IMR-90 (cell line): ENCODE measurements around the gene FAM89A. TPM values are rescaled to one million over a fixed set of nuclear protein-coding genes. Genes with fewer than 3 reads are reported as not detected.
A peak's percentile ranks its signal among the peaks of the same experiment; 100 is the strongest.

Experiments
- ATAC-seq: fragments of 200-7000 bp; cut with Tn5 transposase; 2 replicates; pipeline ENCODE4 v1.9.1; 2020; ENCODE audit warnings: low read depth, mild to moderate bottlenecking, moderate library complexity
- BruUV-seq: library from RNA; stranded (reverse); fragments of 400-500 nt; replicated peaks from 2 replicates; lab custom pipeline; 2021; lab: Mats Ljungman, UMichigan
- CTCF ChIA-PET: fragments of 300-600 bp; formaldehyde crosslinking; extraction: SDS; loops from one replicate; lab custom pipeline; 2021; ENCODE audit warnings: antibody characterized with exemption; lab: Yijun Ruan, JAX
- POLR2A ChIA-PET: fragments of 300-600 bp; sonication (Branson Sonifier 250); formaldehyde crosslinking; loops from one replicate; lab custom pipeline; 2022; ENCODE audit warnings: antibody characterized with exemption; ENCODE audit not compliant: unreplicated experiment; lab: Charles Lee
- DNase-seq: peaks from one replicate; pipeline ENCODE4 v3.0.0; 2013
- H2AFZ ChIP-seq: replicated peaks from 2 replicates; pipeline ENCODE3; 2013; ENCODE audit warnings: low read length, mild to moderate bottlenecking; ENCODE audit not compliant: poor library complexity
- H2AK5ac ChIP-seq: 2 replicates; pipeline ENCODE4 v1.6.1; 2013; ENCODE audit warnings: low read depth, low read length, inconsistent platforms
- H2AK9ac ChIP-seq: replicated peaks from 2 replicates; pipeline ENCODE3; 2013; ENCODE audit warnings: mild to moderate bottlenecking, low read depth, low read length, moderate library complexity; ENCODE audit not compliant: poor library complexity
- H2BK120ac ChIP-seq: 2 replicates; pipeline ENCODE4 v1.6.1; 2013; ENCODE audit warnings: low read depth, low read length, inconsistent platforms
- H2BK15ac ChIP-seq: 3 replicates; pipeline ENCODE4 v1.6.1; 2013; ENCODE audit warnings: low read depth, low read length, inconsistent platforms
- H2BK20ac ChIP-seq: 2 replicates; pipeline ENCODE4 v1.6.1; 2013; ENCODE audit warnings: low read depth, mild to moderate bottlenecking, inconsistent platforms, low read length, moderate library complexity
- H2BK5ac ChIP-seq: 2 replicates; pipeline ENCODE4 v1.6.1; 2013; ENCODE audit warnings: mild to moderate bottlenecking, low read depth, low read length, inconsistent platforms; ENCODE audit not compliant: poor library complexity, severe bottlenecking
- H3K14ac ChIP-seq: replicated peaks from 2 replicates; pipeline ENCODE4 v1.6.1; 2013; ENCODE audit warnings: low read depth, low read length, inconsistent platforms
- H3K18ac ChIP-seq: 2 replicates; pipeline ENCODE4 v1.6.1; 2013; ENCODE audit warnings: low read depth, low read length, control low read depth
- H3K23ac ChIP-seq: 2 replicates; pipeline ENCODE4 v1.6.1; 2013; ENCODE audit warnings: low read depth, low read length, inconsistent platforms
- H3K27ac ChIP-seq: 2 replicates; pipeline ENCODE4 v1.5.1; 2013; ENCODE audit warnings: mild to moderate bottlenecking, control low read depth, low read length; ENCODE audit not compliant: insufficient read depth
- H3K27me3 ChIP-seq: 2 replicates; pipeline ENCODE4 v1.6.1; 2013; ENCODE audit warnings: low read length; ENCODE audit not compliant: control insufficient read depth, insufficient read depth
- H3K36me3 ChIP-seq: 2 replicates; pipeline ENCODE4 v1.6.1; 2013; ENCODE audit warnings: low read length, mixed read lengths; ENCODE audit not compliant: control insufficient read depth, insufficient read depth
- H3K4ac ChIP-seq: 2 replicates; pipeline ENCODE4 v1.6.1; 2013; ENCODE audit warnings: low read depth, low read length, inconsistent platforms
- H3K4me1 ChIP-seq: 2 replicates; pipeline ENCODE4 v1.6.1; 2013; ENCODE audit warnings: low read length, mixed read lengths; ENCODE audit not compliant: control insufficient read depth, insufficient read depth
- H3K4me2 ChIP-seq: 2 replicates; pipeline ENCODE4 v1.6.1; 2013; ENCODE audit warnings: low read depth, mild to moderate bottlenecking, control low read depth, low read length, moderate library complexity
- H3K4me3 ChIP-seq: 2 replicates; pipeline ENCODE4 v1.5.1; 2013; ENCODE audit warnings: low read depth, mild to moderate bottlenecking, control low read depth, low read length, moderate library complexity; ENCODE audit not compliant: insufficient read depth
- H3K56ac ChIP-seq: 2 replicates; pipeline ENCODE4 v1.6.1; 2013; ENCODE audit warnings: low read length, inconsistent platforms; ENCODE audit not compliant: insufficient read depth; ENCODE audit errors: extremely low read depth
- H3K79me1 ChIP-seq, 2 experiments: 2 replicates each; pipeline ENCODE4 v1.6.1; 2013; ENCODE audit warnings: low read length in 2 of 2, inconsistent platforms in 1 of 2, low read depth in 1 of 2
- H3K9ac ChIP-seq: 2 replicates; pipeline ENCODE4 v1.6.1; 2013; ENCODE audit warnings: low read depth, low read length, control low read depth
- H3K9me1 ChIP-seq: 2 replicates; pipeline ENCODE4 v1.6.1; 2013; ENCODE audit warnings: low read length, inconsistent platforms; ENCODE audit not compliant: insufficient read depth
- H3K9me3 ChIP-seq: 2 replicates; pipeline ENCODE4 v1.6.1; 2013; ENCODE audit warnings: low read length; ENCODE audit not compliant: control insufficient read depth, insufficient read depth
- H4K20me1 ChIP-seq: 2 replicates; pipeline ENCODE4 v1.6.1; 2013; ENCODE audit warnings: low read length, inconsistent platforms; ENCODE audit not compliant: insufficient read depth
- H4K5ac ChIP-seq: 2 replicates; pipeline ENCODE4 v1.6.1; 2013; ENCODE audit warnings: mild to moderate bottlenecking, low read depth, low read length, control low read depth
- H4K8ac ChIP-seq, 2 experiments: 2 replicates each; pipeline ENCODE4 v1.6.1; 2013; ENCODE audit warnings: low read depth in 2 of 2, low read length in 2 of 2, control low read depth in 1 of 2, inconsistent platforms in 1 of 2
- H4K91ac ChIP-seq: 2 replicates; pipeline ENCODE4 v1.6.1; 2013; ENCODE audit warnings: low read depth, low read length, inconsistent platforms; ENCODE audit not compliant: insufficient read depth
- BHLHE40 ChIP-seq: fragments of 150-350 bp; IDR thresholded peaks from 2 replicates; pipeline ENCODE4 v1.6.1; 2016; ENCODE audit warnings: mild to moderate bottlenecking, low read depth, low read length
- CEBPB ChIP-seq: IDR thresholded peaks from 2 replicates; pipeline ENCODE4 v1.6.1; 2012; ENCODE audit warnings: low read depth, low read length, improper control_type of control experiment
- CHD1 ChIP-seq: IDR thresholded peaks from 2 replicates; pipeline ENCODE4 v1.6.1; 2012; ENCODE audit warnings: low read depth, low read length, improper control_type of control experiment
- CTCF ChIP-seq: conservative IDR thresholded peaks from 2 replicates; pipeline ENCODE4 v1.5.1; 2012; ENCODE audit warnings: mild to moderate bottlenecking, low read depth, low read length, improper control_type of control experiment
- FOS ChIP-seq: fragments of 150-350 bp; IDR thresholded peaks from 2 replicates; pipeline ENCODE4 v1.6.1; 2016; ENCODE audit warnings: low read depth, low read length
- MAFK ChIP-seq: IDR thresholded peaks from 2 replicates; pipeline ENCODE4 v1.6.1; 2012; ENCODE audit warnings: low read depth, low read length, improper control_type of control experiment
- MAZ ChIP-seq: IDR thresholded peaks from 2 replicates; pipeline ENCODE4 v1.6.1; 2012; ENCODE audit warnings: low read depth, mild to moderate bottlenecking, low read length, improper control_type of control experiment, moderate library complexity, borderline replicate concordance
- MXI1 ChIP-seq: IDR thresholded peaks from 2 replicates; pipeline ENCODE4 v1.6.1; 2012; ENCODE audit warnings: low read depth, mild to moderate bottlenecking, low read length, moderate library complexity, borderline replicate concordance
- NFE2L2 ChIP-seq: fragments of 150-350 bp; IDR thresholded peaks from 2 replicates; pipeline ENCODE4 v1.6.1; 2016; ENCODE audit warnings: low read depth, mild to moderate bottlenecking, low read length
- POLR2A ChIP-seq: IDR thresholded peaks from 2 replicates; pipeline ENCODE4 v1.6.1; 2012; ENCODE audit warnings: mild to moderate bottlenecking, low read depth, low read length
- RAD21 ChIP-seq: IDR thresholded peaks from 2 replicates; pipeline ENCODE4 v1.6.1; 2012; ENCODE audit warnings: low read length, improper control_type of control experiment
- RCOR1 ChIP-seq: IDR thresholded peaks from 2 replicates; pipeline ENCODE4 v1.6.1; 2012; ENCODE audit warnings: mild to moderate bottlenecking, low read length, improper control_type of control experiment; ENCODE audit not compliant: insufficient replicate concordance
- RFX5 ChIP-seq: IDR thresholded peaks from 2 replicates; pipeline ENCODE4 v1.8.0; 2012; ENCODE audit warnings: low read depth, mild to moderate bottlenecking, low read length, moderate library complexity
- SMC3 ChIP-seq: fragments of 150-350 bp; IDR thresholded peaks from 2 replicates; pipeline ENCODE4 v1.6.1; 2016; ENCODE audit warnings: low read depth, mild to moderate bottlenecking, antibody characterized with exemption, low read length, moderate library complexity
- WGBS, 2 experiments: methylation state at CpG; one replicate each; pipeline versions ENCODE4 v1.1.5 to v1.1.7; 2013; ENCODE audit warnings: missing lambda C conversion rate in 2 of 2; ENCODE audit not compliant: insufficient read length in 1 of 2; ENCODE audit errors: extremely low coverage in 2 of 2; 5-methylcytosine and 5-hydroxymethylcytosine counted together
- dilution Hi-C: fragments of 300-500 bp; cut with HindIII; formaldehyde crosslinking; loops from one replicate; pipeline ENCODE4 v1.14.3; 2018; ENCODE audit warnings: low sequenced_read_pairs; ENCODE audit not compliant: unreplicated experiment
- in situ Hi-C: fragments of 300-500 bp; cut with MboI; formaldehyde crosslinking; loops from 3 replicates; pipeline ENCODE4 v1.14.3; 2019; ENCODE audit warnings: low sequenced_read_pairs, inconsistent platforms, mixed read lengths
- intact Hi-C: fragments of 100-400 bp; cut with micrococcal nuclease; formaldehyde crosslinking; loops from 2 replicates; pipeline ENCODE4 v1.10.0; 2022
- polyA plus RNA-seq, 3 experiments: library from polyadenylated mRNA; depleted of rRNA; stranded (reverse); fragments of >200 nt; gene quantifications; 2 replicates each; pipeline ENCODE4 v1.2.3, GENCODE V29; 2012; ENCODE audit warnings: low replicate concordance in 1 of 3
- total RNA-seq: library from RNA; depleted of rRNA; stranded (reverse); fragments of >200 nt; gene quantifications from 2 replicates; pipeline ENCODE4 v1.2.3, GENCODE V29; 2012
- TF ChIP-seq, protein P1 (sequence below): fragments of 150-350 bp; IDR thresholded peaks from 2 replicates; pipeline ENCODE4 v1.6.1; 2017; ENCODE audit warnings: mild to moderate bottlenecking, antibody characterized with exemption, low read length, low read depth
- TF ChIP-seq, protein P2 (sequence below): fragments of 150-350 bp; IDR thresholded peaks from 2 replicates; pipeline ENCODE4 v1.6.1; 2016; ENCODE audit warnings: low read depth, mild to moderate bottlenecking, low read length, moderate library complexity, borderline replicate concordance

Gene FAM89A
- total and polyA plus RNA-seq, 2 of the 4 experiments (the other 2 are of a cell fraction), result 6.8 to 8.1 TPM

- H3K18ac ChIP-seq, result no peak overlapping the region
- dilution Hi-C loops (no loop called here), intact Hi-C loops (no loop called here), in situ Hi-C loops (no loop called here)
- no peak overlapping the region for H4K91ac ChIP-seq
- no peak overlapping the region for H2BK20ac ChIP-seq
- H3K27me3 ChIP-seq, result no peaks in the 10 kb centered on the region
- H3K9me3 ChIP-seq, result no peaks in the 10 kb centered on the region
- no peak overlapping the region for H2BK15ac ChIP-seq
- no peak overlapping the region; a peak in 1 of 4 replicates for H4K8ac ChIP-seq
- H3K56ac ChIP-seq, result no peak overlapping the region
- H2AK5ac ChIP-seq, result no peak overlapping the region
- no peak overlapping the region for H2AFZ ChIP-seq
- H3K4ac ChIP-seq, result peak overlapping the region; percentile 6; the same call in 1 of the 2 replicates
- H3K14ac ChIP-seq, result no peak overlapping the region
- 21% methylated on average over 4 of the region's 7 CpGs; no CpG with 5 or more reads in 1 of the 2 experiments for WGBS, 2 experiments
- peak; percentile 73 for ATAC-seq
- DNase-seq, result peak; percentile 21
- H3K4me1 ChIP-seq, result peaks cover 9% of the 10 kb centered on the region
- H2AK9ac ChIP-seq, result no peak overlapping the region
- H3K9ac ChIP-seq, result no peak overlapping the region
- H3K9me1 ChIP-seq, result peaks cover 15% of the 10 kb centered on the region
- no peak overlapping the region for H3K23ac ChIP-seq
- TF ChIP-seq BHLHE40, result no peak
- TF ChIP-seq CEBPB, result no peak
- TF ChIP-seq, protein P1, sequence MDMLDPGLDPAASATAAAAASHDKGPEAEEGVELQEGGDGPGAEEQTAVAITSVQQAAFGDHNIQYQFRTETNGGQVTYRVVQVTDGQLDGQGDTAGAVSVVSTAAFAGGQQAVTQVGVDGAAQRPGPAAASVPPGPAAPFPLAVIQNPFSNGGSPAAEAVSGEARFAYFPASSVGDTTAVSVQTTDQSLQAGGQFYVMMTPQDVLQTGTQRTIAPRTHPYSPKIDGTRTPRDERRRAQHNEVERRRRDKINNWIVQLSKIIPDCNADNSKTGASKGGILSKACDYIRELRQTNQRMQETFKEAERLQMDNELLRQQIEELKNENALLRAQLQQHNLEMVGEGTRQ, result no peak
- no peak for TF ChIP-seq CHD1
- TF ChIP-seq RAD21, result no peak
- TF ChIP-seq MXI1, result no peak
- no peak for TF ChIP-seq CTCF
- no peak for TF ChIP-seq MAFK
- no peak for TF ChIP-seq MAZ
- TF ChIP-seq SMC3, result no peak
- TF ChIP-seq NFE2L2, result no peak
- TF ChIP-seq POLR2A, result no peak
- no peak for TF ChIP-seq RCOR1
- TF ChIP-seq, protein P2, sequence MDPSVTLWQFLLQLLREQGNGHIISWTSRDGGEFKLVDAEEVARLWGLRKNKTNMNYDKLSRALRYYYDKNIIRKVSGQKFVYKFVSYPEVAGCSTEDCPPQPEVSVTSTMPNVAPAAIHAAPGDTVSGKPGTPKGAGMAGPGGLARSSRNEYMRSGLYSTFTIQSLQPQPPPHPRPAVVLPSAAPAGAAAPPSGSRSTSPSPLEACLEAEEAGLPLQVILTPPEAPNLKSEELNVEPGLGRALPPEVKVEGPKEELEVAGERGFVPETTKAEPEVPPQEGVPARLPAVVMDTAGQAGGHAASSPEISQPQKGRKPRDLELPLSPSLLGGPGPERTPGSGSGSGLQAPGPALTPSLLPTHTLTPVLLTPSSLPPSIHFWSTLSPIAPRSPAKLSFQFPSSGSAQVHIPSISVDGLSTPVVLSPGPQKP, result no peak
- TF ChIP-seq FOS, result no peak
- no peak for TF ChIP-seq RFX5
- no TSS peak for BruUV-seq
- H3K27ac ChIP-seq, result no peak overlapping the region
- no peak overlapping the region for H2BK120ac ChIP-seq
- CTCF ChIA-PET, result no interaction called here
- H2BK5ac ChIP-seq, result no peak overlapping the region
- H3K79me1 ChIP-seq, result peaks cover 0 to 11% of the 10 kb centered on the region in 2 experiments; a peak in 1 of 4 replicates
- H3K36me3 ChIP-seq, result peaks cover 8% of the 10 kb centered on the region
- H4K20me1 ChIP-seq, result no peaks in the 10 kb centered on the region
- H4K5ac ChIP-seq, result no peak overlapping the region
- 0 out of 2 replicates have a peak overlapping the region, but pooled peaks have one; percentile 11 for H3K4me2 ChIP-seq
- POLR2A ChIA-PET, result no interaction called here
- H3K4me3 ChIP-seq, result no peak overlapping the region
Observed at GRCh38 chr1:231020816-231021215, 19.2 kb downstream of the FAM89A start.
